CD4-positive, alpha-beta T cell treated with Interleukin-1 beta for 1 hour (primary cell): ENCODE data around the gene C19orf25.
"Not testable (repeated sequence)": the region's sequence is repeated elsewhere in the genome, so short reads cannot be mapped to it uniquely, and the experiment has no call there.

ENCODE experiments used
- DNase-seq, 2 donors: peaks; one replicate each; pipeline ENCODE4 v3.0.0-alpha.2; 2020 to 2022

The C19orf25 gene

GRCh38 chr19:1511318-1512317 lies 32.6 kb upstream of the C19orf25 start:
- no peak for DNase-seq

- no peak for DNase-seq
These were observed 31.8 kb upstream of the C19orf25 start for GRCh38 chr19:1510807-1511206.

GRCh38 chr19:1510442-1510806 lies 31.4 kb upstream of the C19orf25 start:
- no peak for DNase-seq

- no peak for DNase-seq
These were observed 30.8 kb upstream of the C19orf25 start for GRCh38 chr19:1509602-1510441.

- DNase-seq: no peak
These were observed 29.5 kb upstream of the C19orf25 start for GRCh38 chr19:1508507-1508856.

- DNase-seq: peak; percentile 92 to 95
These were observed 28.9 kb upstream of the C19orf25 start for GRCh38 chr19:1507763-1508506.

GRCh38 chr19:1507192-1507660 lies 28.2 kb upstream of the C19orf25 start:
- no peak for DNase-seq

- no peak for DNase-seq
These were observed 27.2 kb upstream of the C19orf25 start for GRCh38 chr19:1505991-1506881.

- no peak for DNase-seq
These were observed 26.0 kb upstream of the C19orf25 start for GRCh38 chr19:1505012-1505411.

- no peak for DNase-seq
These were observed 25.1 kb upstream of the C19orf25 start for GRCh38 chr19:1503925-1504773.

- peak; percentile 55 to 61 for DNase-seq
These were observed 24.3 kb upstream of the C19orf25 start for GRCh38 chr19:1503089-1503924.

- DNase-seq: no peak
These were observed 23.5 kb upstream of the C19orf25 start for GRCh38 chr19:1502433-1503088.

GRCh38 chr19:1501200-1501595 lies 22.2 kb upstream of the C19orf25 start:
- DNase-seq: no peak

GRCh38 chr19:1499231-1499630 lies 20.2 kb upstream of the C19orf25 start:
- not testable (repeated sequence) for DNase-seq

- DNase-seq: no peak
These were observed 18.7 kb upstream of the C19orf25 start for GRCh38 chr19:1497578-1498235.

- no peak for DNase-seq
These were observed 17.9 kb upstream of the C19orf25 start for GRCh38 chr19:1496714-1497577.

- DNase-seq: no peak
These were observed 17.0 kb upstream of the C19orf25 start for GRCh38 chr19:1495799-1496713.
